GM13976 (cell line): Measurements from ENCODE around the gene CYSRT1.

Experiments
- DNase-seq: peaks from one replicate; pipeline ENCODE4 v3.0.0; 2012; ENCODE audit warnings: low spot score
- in situ Hi-C: fragments of 300-500 bp; cut with MboI; formaldehyde crosslinking; loops from one replicate; pipeline ENCODE4 v1.12.0; 2022; ENCODE audit warnings: low sequenced_read_pairs, mixed read lengths, inconsistent platforms; ENCODE audit not compliant: unreplicated experiment
- TF ChIP-seq, protein P1 (sequence below): IDR thresholded peaks from 2 replicates; pipeline ENCODE4 v1.5.1; 2012; ENCODE audit warnings: borderline replicate concordance, mild to moderate bottlenecking; ENCODE audit not compliant: insufficient read depth; ENCODE audit errors: extremely low read depth, missing control alignments, control extremely low read depth

Gene CYSRT1

DNA sequence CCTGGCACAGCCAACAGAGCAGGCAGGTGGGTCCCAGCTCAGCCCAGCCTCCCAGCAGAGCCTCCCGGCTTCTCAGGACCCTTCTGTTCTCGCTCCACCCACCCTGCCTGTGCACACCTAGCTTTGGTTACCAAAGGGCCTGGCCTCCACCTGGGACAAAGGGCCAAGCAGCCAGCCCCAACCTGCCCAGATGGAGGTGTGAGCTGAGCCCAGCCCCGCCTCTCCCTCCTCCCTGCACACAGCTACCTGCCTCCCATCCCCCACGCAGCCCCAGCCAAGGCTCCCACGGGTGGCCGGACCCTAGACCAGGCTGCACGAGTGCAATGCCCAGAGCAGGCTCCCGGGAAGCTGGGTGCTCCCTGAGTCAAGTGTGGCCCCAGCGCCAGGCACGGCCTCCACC lies 30.1 kb upstream of the CYSRT1 start:
- no peak for DNase-seq
- TF ChIP-seq, protein P1, sequence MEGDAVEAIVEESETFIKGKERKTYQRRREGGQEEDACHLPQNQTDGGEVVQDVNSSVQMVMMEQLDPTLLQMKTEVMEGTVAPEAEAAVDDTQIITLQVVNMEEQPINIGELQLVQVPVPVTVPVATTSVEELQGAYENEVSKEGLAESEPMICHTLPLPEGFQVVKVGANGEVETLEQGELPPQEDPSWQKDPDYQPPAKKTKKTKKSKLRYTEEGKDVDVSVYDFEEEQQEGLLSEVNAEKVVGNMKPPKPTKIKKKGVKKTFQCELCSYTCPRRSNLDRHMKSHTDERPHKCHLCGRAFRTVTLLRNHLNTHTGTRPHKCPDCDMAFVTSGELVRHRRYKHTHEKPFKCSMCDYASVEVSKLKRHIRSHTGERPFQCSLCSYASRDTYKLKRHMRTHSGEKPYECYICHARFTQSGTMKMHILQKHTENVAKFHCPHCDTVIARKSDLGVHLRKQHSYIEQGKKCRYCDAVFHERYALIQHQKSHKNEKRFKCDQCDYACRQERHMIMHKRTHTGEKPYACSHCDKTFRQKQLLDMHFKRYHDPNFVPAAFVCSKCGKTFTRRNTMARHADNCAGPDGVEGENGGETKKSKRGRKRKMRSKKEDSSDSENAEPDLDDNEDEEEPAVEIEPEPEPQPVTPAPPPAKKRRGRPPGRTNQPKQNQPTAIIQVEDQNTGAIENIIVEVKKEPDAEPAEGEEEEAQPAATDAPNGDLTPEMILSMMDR: no peak
- in situ Hi-C loops: no loop called here

DNA sequence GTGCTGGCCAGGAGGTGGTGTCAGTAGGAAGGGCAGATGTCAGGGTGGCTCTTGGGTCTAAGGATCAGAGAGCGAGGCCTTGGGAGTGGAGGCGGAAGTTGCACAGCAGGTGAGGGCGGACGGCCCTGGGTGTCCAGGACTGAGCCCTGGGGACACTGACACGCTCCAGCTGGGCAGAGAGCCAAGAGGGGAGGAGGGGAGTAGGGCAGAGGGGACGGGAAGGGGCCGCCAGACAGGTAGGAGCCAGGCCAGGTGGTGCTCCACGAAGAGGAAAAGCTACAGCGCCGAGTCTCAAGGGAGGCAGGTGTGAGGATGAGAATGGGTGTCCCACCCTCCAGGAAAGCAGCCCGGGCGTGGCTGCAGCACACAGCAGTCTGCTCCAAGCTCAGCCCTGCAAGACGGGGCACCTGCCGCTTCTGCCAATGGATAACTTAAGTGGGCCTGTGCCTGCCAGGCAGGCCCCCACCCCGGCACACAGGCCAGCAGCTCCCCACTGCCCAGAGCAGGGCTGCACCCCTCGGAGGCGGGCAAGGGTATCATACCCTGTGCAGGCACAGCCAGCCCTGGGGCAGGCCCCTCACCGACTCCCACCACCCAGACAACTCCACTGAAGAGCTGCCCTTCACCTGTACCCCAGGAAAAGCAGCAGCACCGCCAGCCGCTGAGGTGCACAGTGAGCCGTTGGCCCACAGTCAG lies 29.3 kb upstream of the CYSRT1 start:
- TF ChIP-seq, protein P1: no peak
- DNase-seq: no peak
- in situ Hi-C loops: no loop called here

DNA sequence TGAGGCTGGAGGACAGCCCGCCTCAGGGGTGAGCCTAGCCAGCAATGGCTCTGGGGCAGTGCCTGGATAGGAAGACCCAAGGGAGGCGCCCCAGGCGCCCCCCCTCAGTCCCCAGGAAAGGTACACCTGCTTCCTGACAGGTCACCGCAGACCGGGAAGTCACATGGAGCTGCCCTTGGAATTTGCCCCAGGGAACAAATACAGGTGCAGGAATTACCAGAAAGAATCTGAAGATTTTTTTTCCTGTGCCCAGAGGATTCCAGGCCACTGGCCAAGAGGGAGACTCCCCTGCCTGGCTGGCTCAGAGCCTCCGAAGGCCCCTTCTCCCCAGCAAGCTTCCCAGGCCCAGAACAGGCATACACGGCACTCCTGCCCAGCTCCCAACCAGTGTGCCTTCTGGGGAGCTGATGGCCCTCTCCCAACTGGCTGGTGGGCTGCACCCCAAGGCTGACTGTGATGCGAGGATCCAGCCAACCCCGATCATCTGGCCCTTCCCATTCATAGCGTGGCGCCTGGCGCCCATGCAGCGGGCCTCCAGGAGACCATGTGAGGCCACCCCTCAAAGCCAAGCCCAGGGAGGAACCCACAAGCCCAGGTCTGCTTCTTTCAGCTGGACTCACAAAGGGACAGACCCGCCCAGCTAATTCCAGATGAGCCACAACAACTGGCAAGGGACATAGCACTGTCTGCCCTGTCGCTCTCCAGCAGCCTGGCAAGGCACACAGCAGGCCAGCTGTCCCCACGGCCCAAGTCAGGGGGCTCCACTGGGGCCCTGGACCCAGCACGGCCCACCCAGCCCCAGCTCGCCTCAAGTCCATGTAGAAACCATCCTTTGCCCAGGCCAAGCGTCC lies 26.7 kb upstream of the CYSRT1 start:
- in situ Hi-C loops: no loop called here
- TF ChIP-seq, protein P1: no peak
- DNase-seq: no peak

- DNase-seq: no peak
- TF ChIP-seq, protein P1: no peak
- in situ Hi-C loops: no loop called here
Measured at GRCh38 chr9:137198902-137199283, 26.1 kb upstream of the CYSRT1 start.

GRCh38 chr9:137199411-137200121 lies 25.4 kb upstream of the CYSRT1 start:
- DNase-seq: no peak
- TF ChIP-seq, protein P1: no peak

DNA sequence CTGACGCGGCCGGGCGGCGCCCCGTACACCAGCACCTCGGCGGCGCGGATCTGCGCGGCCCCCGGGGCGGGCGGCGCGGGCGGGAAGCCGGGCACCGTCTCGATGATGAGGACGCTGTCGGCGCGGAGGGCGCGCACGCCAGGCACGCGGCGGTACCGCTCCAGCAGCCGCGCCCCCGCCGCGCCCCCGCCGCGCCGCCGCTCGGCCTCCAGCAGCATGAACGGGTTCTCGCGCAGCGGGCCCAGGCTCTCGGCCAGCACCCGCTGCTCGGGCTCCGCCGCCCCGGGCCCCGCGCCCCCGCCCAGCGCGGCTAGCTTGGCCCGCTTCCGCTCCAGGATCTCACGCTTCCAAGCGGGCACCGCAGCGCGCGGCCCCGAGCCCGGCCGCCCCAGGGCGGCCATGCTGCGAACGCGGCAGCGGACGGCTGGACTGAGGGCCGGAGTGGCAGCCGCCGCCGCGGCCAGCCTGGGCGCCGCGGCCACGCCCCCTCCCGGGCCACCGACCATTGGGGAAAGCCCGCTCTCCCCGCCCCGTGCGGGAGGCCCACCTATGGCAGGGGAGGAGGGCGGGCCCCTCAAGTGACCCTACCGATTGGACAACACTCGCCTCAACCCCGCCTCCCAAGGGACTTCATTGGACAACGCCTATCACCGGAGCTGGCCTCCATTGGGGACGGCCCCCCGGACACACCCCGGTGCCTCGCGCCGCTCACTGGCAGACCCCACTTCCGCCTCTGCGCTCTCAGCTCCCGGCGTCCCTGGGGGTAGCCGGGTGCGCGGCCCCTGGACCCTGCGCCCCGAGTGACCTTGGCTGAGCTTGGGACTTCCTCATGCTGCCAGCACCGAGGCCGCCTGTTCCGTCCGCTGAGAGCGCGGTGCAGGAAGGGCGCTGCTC lies 24.4 kb upstream of the CYSRT1 start, which contains the start of gene TPRN:
Gene TPRN (minus strand): TSS at position 431 of the 894 bp plus-strand sequence. CDS start 30 bp downstream, at position 401.
- in situ Hi-C loops: no loop called here
- peak; percentile 100 for DNase-seq
- TF ChIP-seq, protein P1: no peak

More at GRCh38 chr9:137199411-137200121, 25.4 kb upstream of the CYSRT1 start:
- in situ Hi-C loops: no loop called here
